ENCODE measurements around the gene RNF150.
"Not testable (repeated sequence)": the region's sequence is repeated elsewhere in the genome, so short reads cannot be mapped to it uniquely, and the experiment has no call there.

Gene RNF150

DNA sequence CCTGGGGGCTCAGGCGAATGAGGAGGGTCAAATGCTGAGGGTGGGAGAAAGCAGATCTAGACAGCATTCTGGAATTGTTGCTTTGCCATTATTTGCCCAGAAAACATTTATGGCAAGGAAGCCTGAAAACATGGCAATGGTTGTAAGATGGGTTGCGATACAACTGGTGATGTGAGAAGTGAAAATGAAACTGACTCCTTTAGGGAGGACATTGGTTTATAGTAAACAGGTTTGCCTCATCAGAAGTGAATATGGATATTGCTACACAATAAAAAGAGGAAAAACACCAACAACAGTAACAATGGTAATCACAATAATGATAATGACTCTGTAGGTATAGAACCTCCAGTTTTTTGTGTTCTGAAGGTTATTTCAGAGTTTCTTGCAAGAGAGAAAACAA, 270.1 kb downstream of the RNF150 start:
- no peak for DNase-seq (ENCODE audit: low read depth)

- DNase-seq (ENCODE audit: low read depth) = no peak
Observed at GRCh38 chr4:140862177-140862442, 271.2 kb downstream of the RNF150 start.

DNA sequence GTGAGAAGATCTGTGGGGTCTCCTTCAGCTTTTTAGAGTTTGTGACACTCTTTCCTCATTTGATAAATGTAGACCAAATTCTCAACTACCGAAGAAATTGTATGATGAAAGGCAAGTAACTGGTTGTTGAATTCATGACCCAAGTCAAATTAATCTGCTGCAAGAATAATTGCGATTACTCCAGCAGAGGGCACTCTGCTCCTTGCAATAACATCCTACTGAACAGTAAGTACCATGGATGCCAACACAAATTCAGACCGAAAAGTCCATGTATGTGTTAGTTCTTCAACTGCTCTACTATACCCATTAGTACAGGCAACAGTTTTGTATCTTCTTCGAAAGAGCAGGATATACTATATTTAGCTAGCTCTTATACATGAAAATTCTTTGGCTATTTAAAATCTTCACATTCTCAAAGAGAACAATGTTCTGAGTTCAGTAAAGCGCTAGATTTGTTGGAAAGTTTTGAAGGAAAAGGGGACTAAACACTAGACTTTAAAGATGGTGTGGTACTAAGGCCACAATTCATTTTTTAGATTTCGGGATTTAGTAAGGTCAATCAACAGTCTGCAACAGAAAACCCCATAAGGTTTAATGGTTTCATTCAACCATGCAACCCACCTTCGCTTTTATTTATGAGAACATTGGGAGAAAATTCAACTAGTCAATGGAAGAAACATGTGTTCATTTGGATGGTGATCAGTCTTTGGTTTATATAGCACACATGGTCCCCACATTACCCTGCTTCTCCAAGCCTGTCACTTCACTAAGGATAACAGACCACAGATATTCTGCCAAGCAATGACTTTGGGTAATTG, 271.7 kb downstream of the RNF150 start:
- peak; percentile 56 for DNase-seq (ENCODE audit: low read depth)

DNA sequence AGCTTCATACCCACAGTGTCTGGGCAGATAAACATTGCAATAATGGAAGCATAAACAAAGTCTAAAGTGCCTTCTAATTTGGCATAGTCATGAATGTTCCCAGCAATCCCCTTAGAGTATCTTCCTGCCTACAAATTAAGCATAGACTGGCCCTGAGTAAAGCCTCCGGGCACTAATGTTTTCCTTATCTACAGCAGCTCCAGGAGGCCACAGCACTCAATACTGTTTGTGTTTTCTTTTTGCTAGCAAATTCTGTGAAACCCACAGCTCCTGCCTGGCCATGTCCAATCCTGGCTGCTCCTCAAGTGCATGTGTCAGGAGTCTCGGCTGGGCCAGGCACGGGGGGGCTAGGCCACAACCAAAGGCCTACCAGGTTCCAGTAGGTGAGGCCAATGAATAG, 274.4 kb downstream of the RNF150 start:
- DNase-seq (ENCODE audit: low read depth) = no peak

GRCh38 chr4:140857111-140857510, 276.2 kb downstream of the RNF150 start:
- DNase-seq (ENCODE audit: low read depth) = no peak

DNA sequence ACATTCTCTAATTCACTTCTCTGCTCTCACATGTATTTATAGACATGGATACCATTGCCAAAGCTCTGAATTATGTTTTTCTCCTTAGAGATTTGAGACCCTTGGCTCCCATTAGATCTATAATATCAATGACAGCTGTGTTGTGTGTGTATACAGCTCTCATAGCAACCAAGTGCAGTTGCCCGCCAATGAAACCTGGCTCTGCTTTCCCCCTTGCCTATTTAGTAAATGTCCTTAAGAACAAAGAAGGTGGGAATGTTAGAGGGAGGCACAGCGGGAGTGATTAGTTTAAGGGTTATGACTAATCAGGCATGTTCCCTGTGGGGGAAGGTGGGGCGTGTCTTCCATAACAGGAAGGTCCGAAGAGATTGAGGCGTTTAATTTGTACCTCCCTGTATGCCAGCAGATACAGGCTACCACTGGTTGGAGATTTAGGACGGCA, 276.6 kb downstream of the RNF150 start:
- peak; percentile 25 for DNase-seq (ENCODE audit: low read depth)

- DNase-seq (ENCODE audit: low read depth) = no peak
Observed at GRCh38 chr4:140854168-140854567, 279.1 kb downstream of the RNF150 start.

DNA sequence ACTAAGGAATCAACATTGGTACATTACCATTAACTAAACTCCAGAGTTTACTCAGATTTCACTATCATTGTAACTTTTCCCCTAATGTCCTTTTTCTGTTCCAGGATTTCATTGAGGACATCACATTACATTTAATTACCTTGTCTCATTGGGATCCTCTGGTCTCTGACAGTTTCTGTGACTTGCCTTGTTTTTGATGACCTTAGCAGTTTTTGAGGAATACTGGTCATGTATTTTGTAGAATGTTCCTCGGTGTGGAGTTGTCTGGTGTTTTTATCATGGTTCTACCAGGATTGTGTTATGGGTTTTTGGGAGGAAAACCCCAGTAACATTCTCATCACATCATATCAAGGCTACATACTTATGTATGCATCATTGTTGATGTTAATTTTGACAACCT, 281.5 kb downstream of the RNF150 start:
- no peak for DNase-seq (ENCODE audit: low read depth)

GRCh38 chr4:140851032-140851636, 282.1 kb downstream of the RNF150 start:
- DNase-seq (ENCODE audit: low read depth) = peak; percentile 32

DNA sequence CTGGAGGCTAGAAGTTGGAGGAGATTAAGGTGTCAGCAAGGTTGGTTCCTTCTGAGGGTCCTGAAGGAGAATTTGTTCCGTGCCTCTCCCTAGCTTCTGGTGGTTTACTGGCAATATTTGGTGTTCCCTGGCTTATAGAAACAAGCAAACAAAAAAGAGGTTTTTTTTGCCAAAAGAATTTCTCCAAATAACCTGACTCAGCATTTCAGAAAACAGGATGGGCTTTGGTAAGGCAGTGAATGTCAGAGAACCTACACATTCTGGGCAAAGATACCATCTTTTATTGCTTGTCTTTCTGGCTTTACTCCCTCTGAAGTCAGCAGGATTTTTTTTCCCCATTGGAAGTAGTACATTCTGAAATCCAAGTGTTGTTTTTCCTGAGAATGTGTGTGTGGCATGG, 283.7 kb downstream of the RNF150 start:
- no peak for DNase-seq (ENCODE audit: low read depth)

- no peak for DNase-seq (ENCODE audit: low read depth)
Observed at GRCh38 chr4:140846736-140847135, 286.5 kb downstream of the RNF150 start.

DNA sequence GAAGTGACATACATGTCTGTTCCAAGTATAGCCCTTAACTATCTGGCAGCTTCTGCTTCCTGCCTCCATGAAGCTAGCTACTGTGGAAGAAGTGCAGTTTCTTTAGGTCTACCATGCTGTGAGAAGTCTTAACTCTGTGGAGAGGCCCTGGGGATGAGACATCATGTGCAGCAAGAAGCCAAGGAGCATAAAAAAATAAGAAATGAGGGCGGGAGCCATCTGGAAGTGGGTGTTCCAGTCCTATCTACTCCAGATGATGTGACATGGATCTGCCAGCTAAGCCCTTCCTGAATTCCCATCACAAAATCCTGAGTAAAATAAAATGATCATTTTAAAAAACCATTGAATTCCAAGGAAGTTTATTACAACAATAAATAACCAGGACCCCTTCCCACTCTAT, 289.2 kb downstream of the RNF150 start:
- DNase-seq (ENCODE audit: low read depth) = no peak

DNA sequence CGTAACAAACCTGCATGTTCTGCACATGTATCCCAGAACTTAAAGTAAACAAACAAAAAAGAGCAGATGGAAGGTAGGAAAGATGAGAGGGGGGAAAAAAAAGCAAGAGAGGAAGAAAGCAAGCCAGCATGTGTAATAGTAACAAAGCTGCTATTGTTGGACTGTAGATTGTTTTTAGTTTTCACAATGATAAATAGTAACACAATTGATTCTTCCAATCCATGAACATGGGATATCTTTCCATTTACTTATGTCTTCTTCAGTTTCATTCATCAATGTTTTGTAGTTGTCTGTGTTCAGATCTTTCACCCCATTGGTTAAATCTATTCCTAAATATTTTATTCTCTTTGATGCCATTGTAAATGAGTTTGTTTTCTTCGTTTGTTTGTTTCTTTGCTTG, 292.1 kb downstream of the RNF150 start:
- no peak for DNase-seq (ENCODE audit: low read depth)

DNA sequence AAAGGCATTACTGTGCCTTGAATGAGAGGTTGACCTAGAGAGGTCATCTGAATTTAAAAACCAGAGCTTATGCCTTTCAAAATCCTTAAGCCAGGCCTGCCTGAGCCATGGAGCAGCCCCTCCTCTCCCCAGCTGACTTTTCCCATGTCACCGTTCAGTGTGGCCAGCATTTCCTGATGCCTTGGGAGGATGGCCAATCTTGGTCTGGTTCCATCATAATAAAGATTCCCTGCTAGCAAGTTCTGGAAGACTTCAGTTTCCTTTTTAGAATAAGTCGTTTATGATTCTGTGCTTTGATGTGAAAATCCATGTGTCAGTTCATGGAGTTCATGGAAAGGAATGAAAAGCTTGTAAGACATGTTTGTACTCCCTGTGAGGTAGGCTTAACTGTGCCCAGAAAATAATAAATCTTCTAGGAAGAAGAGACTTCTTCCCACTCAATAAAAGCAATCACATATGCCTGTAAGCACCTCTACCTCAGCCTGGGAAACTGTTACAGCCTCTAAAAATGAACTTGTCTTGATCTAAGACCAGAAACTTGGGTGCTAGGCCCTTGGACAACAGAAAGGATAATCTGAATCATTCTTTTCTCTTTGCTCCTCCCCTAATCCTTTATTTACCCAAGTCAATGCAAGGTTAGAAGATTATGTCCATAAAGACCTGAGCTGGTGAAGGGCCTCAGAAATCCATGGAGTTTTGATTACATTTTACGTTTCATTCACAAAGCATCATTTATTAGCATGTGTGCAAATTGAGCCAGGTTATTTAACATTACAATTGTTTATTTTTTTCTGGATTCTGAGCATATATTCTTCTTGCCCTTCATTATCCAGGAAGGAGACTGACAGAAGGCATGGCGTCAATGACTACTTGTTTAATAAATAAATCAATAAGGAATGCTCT, 293.1 kb downstream of the RNF150 start:
- no peak for DNase-seq (ENCODE audit: low read depth)

GRCh38 chr4:140839406-140839805, 293.9 kb downstream of the RNF150 start:
- no peak for DNase-seq (ENCODE audit: low read depth)

DNA sequence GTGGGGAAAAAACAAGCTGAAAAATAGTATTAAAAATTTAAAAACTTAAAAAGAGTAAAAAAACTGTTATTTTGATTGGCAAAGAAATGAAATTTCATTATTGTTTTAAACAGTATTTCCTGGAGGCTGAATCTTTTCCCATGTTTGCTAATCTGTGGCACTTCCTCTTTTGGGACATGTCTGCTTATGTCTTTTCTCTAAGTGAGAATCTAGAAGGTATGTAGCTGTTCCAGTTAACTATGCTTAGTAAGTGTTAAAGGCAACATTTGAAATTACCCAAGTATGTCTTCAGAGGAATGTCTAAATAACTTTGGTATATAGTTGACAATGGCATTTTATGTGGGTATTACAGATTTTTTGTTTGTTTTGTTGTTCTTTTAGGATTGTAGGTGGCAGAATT, 295.5 kb downstream of the RNF150 start:
- no peak for DNase-seq (ENCODE audit: low read depth)

DNA sequence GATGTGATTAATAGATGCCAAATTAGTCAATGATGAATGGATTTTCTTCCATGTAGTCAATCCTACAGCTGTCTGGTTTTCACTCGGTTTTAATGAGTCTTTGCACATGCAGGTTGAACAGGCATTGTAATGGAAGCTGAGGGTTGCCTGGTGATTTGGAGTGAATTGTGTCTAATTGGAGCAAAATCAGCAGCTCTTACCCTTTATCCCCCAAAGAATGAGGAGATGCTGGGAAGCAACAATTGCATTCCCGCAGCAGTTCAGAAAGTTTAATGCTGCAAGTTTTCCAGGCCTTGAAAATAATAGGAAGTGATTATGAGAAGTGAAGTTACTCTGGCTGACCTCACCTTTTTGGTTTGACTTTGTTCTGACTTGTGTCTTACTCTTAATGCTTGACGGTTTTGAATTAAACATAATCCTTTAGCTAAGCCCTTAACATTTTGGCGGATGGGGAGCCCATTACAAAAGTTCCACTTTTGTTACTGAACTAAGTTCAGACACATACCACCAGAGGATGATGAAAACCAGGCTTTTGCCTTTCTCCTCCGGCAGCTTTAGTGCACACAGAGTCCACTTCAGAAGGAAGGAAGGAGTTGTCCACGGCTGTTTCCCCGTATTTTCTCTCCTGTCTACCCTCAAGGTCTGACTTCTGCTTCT, 298.3 kb downstream of the RNF150 start:
- DNase-seq (ENCODE audit: low read depth) = no peak

GRCh38 chr4:140833280-140833679, 300.0 kb downstream of the RNF150 start:
- no peak for DNase-seq (ENCODE audit: low read depth)

GRCh38 chr4:140829825-140830224, 303.4 kb downstream of the RNF150 start:
- DNase-seq (ENCODE audit: low read depth) = no peak

DNA sequence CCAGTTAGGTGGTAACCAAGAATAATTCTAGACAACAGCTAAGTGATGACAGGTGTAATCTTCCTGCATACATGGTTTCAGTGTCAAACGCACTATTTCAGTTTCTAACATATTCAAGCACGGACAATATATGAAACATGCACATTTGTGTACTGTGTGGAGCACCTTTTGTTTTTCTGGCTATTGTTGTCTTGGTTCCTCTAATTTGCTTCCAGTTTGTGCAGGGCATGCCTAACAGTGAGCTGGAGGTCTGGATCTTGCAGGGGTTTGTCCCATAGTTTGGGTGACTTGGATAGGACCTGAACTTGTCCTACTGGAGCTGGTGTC, 306.6 kb downstream of the RNF150 start:
- no peak for DNase-seq (ENCODE audit: low read depth)

DNA sequence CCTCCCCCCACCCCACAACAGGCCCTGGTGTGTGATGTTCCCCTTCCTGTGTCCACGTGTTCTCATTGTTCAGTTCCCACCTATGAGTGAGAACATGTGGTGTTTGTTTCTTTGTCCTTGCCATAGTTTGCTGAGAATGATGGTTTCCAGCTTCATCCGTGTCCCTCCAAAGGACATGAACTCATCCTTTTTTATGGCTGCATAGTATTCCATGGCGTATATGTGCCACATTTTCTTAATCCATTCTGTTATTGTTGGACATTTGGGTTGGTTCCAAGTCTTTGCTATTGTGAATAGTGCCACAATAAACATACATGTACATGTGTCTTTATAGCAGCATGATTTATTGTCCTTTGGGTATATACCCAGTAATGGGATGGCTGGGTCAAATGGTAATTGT, 312.7 kb downstream of the RNF150 start:
- not testable (repeated sequence) for DNase-seq (ENCODE audit: low read depth)

GRCh38 chr4:140819610-140820009, 313.7 kb downstream of the RNF150 start:
- no peak for DNase-seq (ENCODE audit: low read depth)

- no peak for DNase-seq (ENCODE audit: low read depth)
Observed at GRCh38 chr4:140818433-140818832, 314.8 kb downstream of the RNF150 start.
